Measurements from ENCODE around the gene LCNL1.

- TF ChIP-seq POLR2A (IDR thresholded peaks at IDR 0.05), result no peak
- TF ChIP-seq CTCF (IDR thresholded peaks at IDR 0.05), result no peak
- no peak for TF ChIP-seq POLR2AphosphoS5 (IDR thresholded peaks at IDR 0.05)
These were observed 30.4 kb upstream of the LCNL1 start for GRCh38 chr9:136952321-136952850.

Measured in sigmoid colon (tissue), 4 donors.